IMR-90 (cell line): Measurements from ENCODE around the gene VGLL1. TPM values are rescaled to one million over a fixed set of nuclear protein-coding genes. Genes with fewer than 3 reads are reported as not detected.

Experiments used
- ATAC-seq: fragments of 200-7000 bp; cut with Tn5 transposase; 2 replicates; pipeline ENCODE4 v1.9.1; 2020; ENCODE audit warnings: low read depth, mild to moderate bottlenecking, moderate library complexity
- BruUV-seq: library from RNA; stranded (reverse); fragments of 400-500 nt; replicated peaks from 2 replicates; lab custom pipeline; 2021; lab: Mats Ljungman, UMichigan
- CTCF ChIA-PET: fragments of 300-600 bp; formaldehyde crosslinking; extraction: SDS; loops from one replicate; lab custom pipeline; 2021; ENCODE audit warnings: antibody characterized with exemption; lab: Yijun Ruan, JAX
- POLR2A ChIA-PET: fragments of 300-600 bp; sonication (Branson Sonifier 250); formaldehyde crosslinking; loops from one replicate; lab custom pipeline; 2022; ENCODE audit warnings: antibody characterized with exemption; ENCODE audit not compliant: unreplicated experiment; lab: Charles Lee
- DNase-seq: peaks from one replicate; pipeline ENCODE4 v3.0.0; 2013
- H2AFZ ChIP-seq: replicated peaks from 2 replicates; pipeline ENCODE3; 2013; ENCODE audit warnings: low read length, mild to moderate bottlenecking; ENCODE audit not compliant: poor library complexity
- H2AK5ac ChIP-seq: 2 replicates; pipeline ENCODE4 v1.6.1; 2013; ENCODE audit warnings: low read depth, low read length, inconsistent platforms
- H2AK9ac ChIP-seq: replicated peaks from 2 replicates; pipeline ENCODE3; 2013; ENCODE audit warnings: mild to moderate bottlenecking, low read depth, low read length, moderate library complexity; ENCODE audit not compliant: poor library complexity
- H2BK120ac ChIP-seq: 2 replicates; pipeline ENCODE4 v1.6.1; 2013; ENCODE audit warnings: low read depth, low read length, inconsistent platforms
- H2BK15ac ChIP-seq: 3 replicates; pipeline ENCODE4 v1.6.1; 2013; ENCODE audit warnings: low read depth, low read length, inconsistent platforms
- H2BK20ac ChIP-seq: 2 replicates; pipeline ENCODE4 v1.6.1; 2013; ENCODE audit warnings: low read depth, mild to moderate bottlenecking, inconsistent platforms, low read length, moderate library complexity
- H2BK5ac ChIP-seq: 2 replicates; pipeline ENCODE4 v1.6.1; 2013; ENCODE audit warnings: mild to moderate bottlenecking, low read depth, low read length, inconsistent platforms; ENCODE audit not compliant: poor library complexity, severe bottlenecking
- H3K14ac ChIP-seq: replicated peaks from 2 replicates; pipeline ENCODE4 v1.6.1; 2013; ENCODE audit warnings: low read depth, low read length, inconsistent platforms
- H3K18ac ChIP-seq: 2 replicates; pipeline ENCODE4 v1.6.1; 2013; ENCODE audit warnings: low read depth, low read length, control low read depth
- H3K23ac ChIP-seq: 2 replicates; pipeline ENCODE4 v1.6.1; 2013; ENCODE audit warnings: low read depth, low read length, inconsistent platforms
- H3K27ac ChIP-seq: 2 replicates; pipeline ENCODE4 v1.5.1; 2013; ENCODE audit warnings: mild to moderate bottlenecking, control low read depth, low read length; ENCODE audit not compliant: insufficient read depth
- H3K27me3 ChIP-seq: 2 replicates; pipeline ENCODE4 v1.6.1; 2013; ENCODE audit warnings: low read length; ENCODE audit not compliant: control insufficient read depth, insufficient read depth
- H3K36me3 ChIP-seq: 2 replicates; pipeline ENCODE4 v1.6.1; 2013; ENCODE audit warnings: low read length, mixed read lengths; ENCODE audit not compliant: control insufficient read depth, insufficient read depth
- H3K4ac ChIP-seq: 2 replicates; pipeline ENCODE4 v1.6.1; 2013; ENCODE audit warnings: low read depth, low read length, inconsistent platforms
- H3K4me1 ChIP-seq: 2 replicates; pipeline ENCODE4 v1.6.1; 2013; ENCODE audit warnings: low read length, mixed read lengths; ENCODE audit not compliant: control insufficient read depth, insufficient read depth
- H3K4me2 ChIP-seq: 2 replicates; pipeline ENCODE4 v1.6.1; 2013; ENCODE audit warnings: low read depth, mild to moderate bottlenecking, control low read depth, low read length, moderate library complexity
- H3K4me3 ChIP-seq: 2 replicates; pipeline ENCODE4 v1.5.1; 2013; ENCODE audit warnings: low read depth, mild to moderate bottlenecking, control low read depth, low read length, moderate library complexity; ENCODE audit not compliant: insufficient read depth
- H3K56ac ChIP-seq: 2 replicates; pipeline ENCODE4 v1.6.1; 2013; ENCODE audit warnings: low read length, inconsistent platforms; ENCODE audit not compliant: insufficient read depth; ENCODE audit errors: extremely low read depth
- H3K79me1 ChIP-seq, 2 experiments: 2 replicates each; pipeline ENCODE4 v1.6.1; 2013; ENCODE audit warnings: low read length in 2 of 2, inconsistent platforms in 1 of 2, low read depth in 1 of 2
- H3K9ac ChIP-seq: 2 replicates; pipeline ENCODE4 v1.6.1; 2013; ENCODE audit warnings: low read depth, low read length, control low read depth
- H3K9me1 ChIP-seq: 2 replicates; pipeline ENCODE4 v1.6.1; 2013; ENCODE audit warnings: low read length, inconsistent platforms; ENCODE audit not compliant: insufficient read depth
- H3K9me3 ChIP-seq: 2 replicates; pipeline ENCODE4 v1.6.1; 2013; ENCODE audit warnings: low read length; ENCODE audit not compliant: control insufficient read depth, insufficient read depth
- H4K20me1 ChIP-seq: 2 replicates; pipeline ENCODE4 v1.6.1; 2013; ENCODE audit warnings: low read length, inconsistent platforms; ENCODE audit not compliant: insufficient read depth
- H4K5ac ChIP-seq: 2 replicates; pipeline ENCODE4 v1.6.1; 2013; ENCODE audit warnings: mild to moderate bottlenecking, low read depth, low read length, control low read depth
- H4K8ac ChIP-seq, 2 experiments: 2 replicates each; pipeline ENCODE4 v1.6.1; 2013; ENCODE audit warnings: low read depth in 2 of 2, low read length in 2 of 2, control low read depth in 1 of 2, inconsistent platforms in 1 of 2
- H4K91ac ChIP-seq: 2 replicates; pipeline ENCODE4 v1.6.1; 2013; ENCODE audit warnings: low read depth, low read length, inconsistent platforms; ENCODE audit not compliant: insufficient read depth
- BHLHE40 ChIP-seq: fragments of 150-350 bp; IDR thresholded peaks from 2 replicates; pipeline ENCODE4 v1.6.1; 2016; ENCODE audit warnings: mild to moderate bottlenecking, low read depth, low read length
- CHD1 ChIP-seq: IDR thresholded peaks from 2 replicates; pipeline ENCODE4 v1.6.1; 2012; ENCODE audit warnings: low read depth, low read length, improper control_type of control experiment
- FOS ChIP-seq: fragments of 150-350 bp; IDR thresholded peaks from 2 replicates; pipeline ENCODE4 v1.6.1; 2016; ENCODE audit warnings: low read depth, low read length
- MAFK ChIP-seq: IDR thresholded peaks from 2 replicates; pipeline ENCODE4 v1.6.1; 2012; ENCODE audit warnings: low read depth, low read length, improper control_type of control experiment
- MXI1 ChIP-seq: IDR thresholded peaks from 2 replicates; pipeline ENCODE4 v1.6.1; 2012; ENCODE audit warnings: low read depth, mild to moderate bottlenecking, low read length, moderate library complexity, borderline replicate concordance
- NFE2L2 ChIP-seq: fragments of 150-350 bp; IDR thresholded peaks from 2 replicates; pipeline ENCODE4 v1.6.1; 2016; ENCODE audit warnings: low read depth, mild to moderate bottlenecking, low read length
- RAD21 ChIP-seq: IDR thresholded peaks from 2 replicates; pipeline ENCODE4 v1.6.1; 2012; ENCODE audit warnings: low read length, improper control_type of control experiment
- RFX5 ChIP-seq: IDR thresholded peaks from 2 replicates; pipeline ENCODE4 v1.8.0; 2012; ENCODE audit warnings: low read depth, mild to moderate bottlenecking, low read length, moderate library complexity
- SMC3 ChIP-seq: fragments of 150-350 bp; IDR thresholded peaks from 2 replicates; pipeline ENCODE4 v1.6.1; 2016; ENCODE audit warnings: low read depth, mild to moderate bottlenecking, antibody characterized with exemption, low read length, moderate library complexity
- USF2 ChIP-seq: fragments of 150-350 bp; IDR thresholded peaks from 2 replicates; pipeline ENCODE4 v1.6.1; 2017; ENCODE audit warnings: mild to moderate bottlenecking, antibody characterized with exemption, low read length, low read depth
- dilution Hi-C: fragments of 300-500 bp; cut with HindIII; formaldehyde crosslinking; loops from one replicate; pipeline ENCODE4 v1.14.3; 2018; ENCODE audit warnings: low sequenced_read_pairs; ENCODE audit not compliant: unreplicated experiment
- in situ Hi-C: fragments of 300-500 bp; cut with MboI; formaldehyde crosslinking; loops from 3 replicates; pipeline ENCODE4 v1.14.3; 2019; ENCODE audit warnings: low sequenced_read_pairs, inconsistent platforms, mixed read lengths
- intact Hi-C: fragments of 100-400 bp; cut with micrococcal nuclease; formaldehyde crosslinking; loops from 2 replicates; pipeline ENCODE4 v1.10.0; 2022
- polyA plus RNA-seq, 3 experiments: library from polyadenylated mRNA; depleted of rRNA; stranded (reverse); fragments of >200 nt; gene quantifications; 2 replicates each; pipeline ENCODE4 v1.2.3, GENCODE V29; 2012; ENCODE audit warnings: low replicate concordance in 1 of 3
- total RNA-seq: library from RNA; depleted of rRNA; stranded (reverse); fragments of >200 nt; gene quantifications from 2 replicates; pipeline ENCODE4 v1.2.3, GENCODE V29; 2012

VGLL1 gene
- total and polyA plus RNA-seq, 2 of the 4 experiments (the other 2 are of a cell fraction) = not detected

- POLR2A ChIA-PET = no interaction called here
- dilution Hi-C loops = no loop called here
- Histone ChIP-seq H4K8ac (no peak overlapping the region), H3K27ac (no peak overlapping the region), H3K18ac (no peak overlapping the region), H4K5ac (no peak overlapping the region), H3K4me3 (no peak overlapping the region), H3K36me3 (no peaks in the 10 kb centered on the region), H3K27me3 (peaks cover 4% of the 10 kb centered on the region), H4K91ac (no peak overlapping the region), H3K4me1 (no peaks in the 10 kb centered on the region), H3K9me1 (no peaks in the 10 kb centered on the region), H2AK5ac (no peak overlapping the region), H2AFZ (no peak overlapping the region), H4K20me1 (no peaks in the 10 kb centered on the region), H3K4ac (no peak overlapping the region), H3K9ac (no peak overlapping the region), H2BK20ac (no peak overlapping the region), H2BK5ac (no peak overlapping the region), H2BK15ac (no peak overlapping the region), H3K4me2 (no peak overlapping the region), H3K14ac (no peak overlapping the region), H3K23ac (no peak overlapping the region), H2BK120ac (no peak overlapping the region), H3K56ac (no peak overlapping the region), H3K79me1 (no peaks in the 10 kb centered on the region), H2AK9ac (no peak overlapping the region), H3K9me3 (no peaks in the 10 kb centered on the region)
- no TSS peak for BruUV-seq
- in situ Hi-C loops = no loop called here
- intact Hi-C loops = no loop called here
- TF ChIP-seq USF2 (no peak), BHLHE40 (no peak), FOS (no peak), CHD1 (no peak), RAD21 (no peak), MXI1 (no peak), RFX5 (no peak), NFE2L2 (no peak), MAFK (no peak), SMC3 (no peak)
- no peak for DNase-seq
- ATAC-seq = no peak
- CTCF ChIA-PET = no interaction called here
These were observed 48.3 kb downstream of the VGLL1 start for GRCh38 chrX:136580316-136580715.
